Activated T-helper 1 cell treated with anti-CD3 and anti-CD28 coated beads, Interleukin-12 subunit alpha, Interleukin-12 subunit beta, Interleukin-2, Interleukin-4 antibody, amounts not matched to agents 30 ng/mL and 10 ng/mL and 1 ng/mL, durations not matched to agents 14 hours and 24 hours and 36 hours (primary cell): Measurements from ENCODE around the gene SH3PXD2B. TPM values are rescaled to one million over a fixed set of nuclear protein-coding genes. Genes with fewer than 3 reads are reported as not detected.

Source experiments
- DNase-seq: peaks from one replicate; pipeline ENCODE4 v3.0.0; 2021; ENCODE audit warnings: low spot score
- H3K27ac Mint-ChIP-seq: one replicate; pipeline ENCODE4 v1.8.0; 2021; ENCODE audit warnings: mild to moderate bottlenecking, mixed read lengths
- H3K27me3 Mint-ChIP-seq: one replicate; pipeline ENCODE4 v1.8.0; 2022; ENCODE audit warnings: mild to moderate bottlenecking, moderate library complexity, mixed read lengths; ENCODE audit not compliant: insufficient read depth
- H3K36me3 Mint-ChIP-seq: one replicate; pipeline ENCODE4 v1.8.0; 2021; ENCODE audit warnings: low read depth, mixed read lengths
- H3K4me1 Mint-ChIP-seq: one replicate; pipeline ENCODE4 v1.8.0; 2021; ENCODE audit warnings: low read depth, mixed read lengths
- H3K4me3 Mint-ChIP-seq: one replicate; pipeline ENCODE4 v1.8.0; 2021; ENCODE audit warnings: mild to moderate bottlenecking, moderate library complexity, mixed read lengths
- H3K9me3 Mint-ChIP-seq: one replicate; pipeline ENCODE4 v1.8.0; 2021; ENCODE audit warnings: mixed read lengths
- intact Hi-C: fragments of 100-400 bp; cut with micrococcal nuclease; formaldehyde crosslinking; loops from one replicate; pipeline ENCODE4 v1.15.1; 2024
- total RNA-seq: library from RNA; stranded (reverse); gene quantifications from 2 replicates; pipeline ENCODE4 v1.2.3, GENCODE V29; 2022

SH3PXD2B gene
- total RNA-seq, 1 donor from 2014 or later, result 0.26 TPM

DNA sequence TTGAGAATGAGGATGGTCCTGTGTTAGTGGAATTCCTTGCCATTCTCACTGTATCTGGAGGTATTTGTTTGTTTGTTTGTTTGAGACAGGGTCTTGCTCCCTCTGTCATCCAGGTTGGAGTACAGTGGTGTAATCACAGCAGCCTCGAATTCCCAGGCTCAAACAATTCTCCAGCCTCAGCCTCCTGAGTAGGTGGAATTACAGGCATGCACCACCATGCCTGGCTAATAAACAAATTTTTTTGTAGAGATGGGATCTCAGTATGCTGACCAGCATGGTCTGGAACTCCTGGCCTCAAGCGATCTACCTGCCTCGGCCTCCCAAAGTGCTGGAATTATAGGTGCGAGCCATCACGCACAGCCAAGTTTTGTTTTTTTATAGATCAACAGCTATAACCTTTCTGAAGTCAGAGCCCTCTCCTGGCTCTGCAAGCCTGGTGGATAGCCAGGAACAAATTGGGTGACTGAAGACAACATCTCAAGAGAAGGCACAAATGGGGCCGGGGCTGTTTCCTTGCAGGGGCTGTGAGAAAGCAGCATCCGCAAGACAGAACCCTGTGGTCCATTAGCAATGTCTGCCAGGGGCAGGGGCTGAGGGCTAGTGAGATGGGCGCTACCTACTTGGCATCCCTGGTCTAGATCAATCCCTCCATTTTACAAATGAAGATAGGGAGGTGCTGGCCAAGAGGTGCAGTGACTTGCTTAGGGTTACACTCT, 18.8 kb downstream of the SH3PXD2B start:
- no peak for DNase-seq
- Mint-ChIP-seq H3K4me1 (no peaks in the 10 kb centered on the region), H3K36me3 (no peaks in the 10 kb centered on the region), H3K9me3 (no peaks in the 10 kb centered on the region), H3K27ac (no peak overlapping the region), H3K27me3 (peaks cover 4% of the 10 kb centered on the region), H3K4me3 (no peak overlapping the region)
- intact Hi-C loops, result no loop called here

- Mint-ChIP-seq H3K36me3 (no peaks in the 10 kb centered on the region), H3K4me1 (no peaks in the 10 kb centered on the region), H3K27me3 (peaks cover 4% of the 10 kb centered on the region), H3K27ac (no peak overlapping the region), H3K9me3 (no peaks in the 10 kb centered on the region), H3K4me3 (no peak overlapping the region)
- DNase-seq, result no peak
- intact Hi-C loops, result no loop called here
Observed at GRCh38 chr5:172434251-172434650, 20.1 kb downstream of the SH3PXD2B start.

- no peaks in the 10 kb centered on the region for H3K4me1 Mint-ChIP-seq
- H3K27ac Mint-ChIP-seq, result no peak overlapping the region
- H3K4me3 Mint-ChIP-seq, result no peak overlapping the region
- H3K27me3 Mint-ChIP-seq, result peaks cover 4% of the 10 kb centered on the region
- DNase-seq, result no peak
- no peaks in the 10 kb centered on the region for H3K36me3 Mint-ChIP-seq
- H3K9me3 Mint-ChIP-seq, result no peaks in the 10 kb centered on the region
- intact Hi-C loops, result no loop called here
Observed at GRCh38 chr5:172433513-172433912, 20.8 kb downstream of the SH3PXD2B start.

DNA sequence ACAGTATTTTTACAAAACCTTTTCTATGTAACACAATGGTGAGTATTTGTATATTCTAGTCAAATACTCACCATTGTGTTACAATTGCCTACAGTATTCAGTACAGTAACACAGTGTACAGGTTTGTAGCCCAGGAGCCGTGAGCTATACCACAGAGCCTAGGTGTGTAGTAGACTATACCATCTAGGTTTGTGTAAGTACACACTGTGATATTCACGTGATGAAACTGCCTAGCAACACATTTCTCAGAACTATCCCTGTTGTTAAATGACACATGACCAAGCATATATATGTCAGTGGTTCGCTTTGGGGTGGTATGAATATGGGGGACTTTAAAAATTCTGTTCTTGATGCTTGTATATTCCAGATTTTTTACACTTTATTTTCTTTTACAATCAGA, 21.3 kb downstream of the SH3PXD2B start:
- Mint-ChIP-seq H3K9me3 (no peaks in the 10 kb centered on the region), H3K27ac (no peak overlapping the region), H3K36me3 (no peaks in the 10 kb centered on the region), H3K4me1 (no peaks in the 10 kb centered on the region), H3K4me3 (no peak overlapping the region), H3K27me3 (peaks cover 4% of the 10 kb centered on the region)
- intact Hi-C loops, result no loop called here
- no peak for DNase-seq

- H3K27ac Mint-ChIP-seq, result no peak overlapping the region
- H3K9me3 Mint-ChIP-seq, result no peaks in the 10 kb centered on the region
- no peaks in the 10 kb centered on the region for H3K36me3 Mint-ChIP-seq
- DNase-seq, result no peak
- intact Hi-C loops, result no loop called here
- no peak overlapping the region for H3K4me3 Mint-ChIP-seq
- no peaks in the 10 kb centered on the region for H3K4me1 Mint-ChIP-seq
- H3K27me3 Mint-ChIP-seq, result peaks cover 2% of the 10 kb centered on the region
Observed at GRCh38 chr5:172430354-172430753, 24.0 kb downstream of the SH3PXD2B start.

GRCh38 chr5:172429201-172429940, 25.0 kb downstream of the SH3PXD2B start:
- Mint-ChIP-seq H3K27ac (no peak overlapping the region), H3K27me3 (peaks cover 3% of the 10 kb centered on the region), H3K4me3 (no peak overlapping the region), H3K36me3 (no peaks in the 10 kb centered on the region), H3K9me3 (no peaks in the 10 kb centered on the region), H3K4me1 (no peaks in the 10 kb centered on the region)
- no peak for DNase-seq
- intact Hi-C loops, result no loop called here

GRCh38 chr5:172428224-172429166, 25.8 kb downstream of the SH3PXD2B start:
- DNase-seq, result no peak
- no peak overlapping the region for H3K27ac Mint-ChIP-seq

GRCh38 chr5:172427202-172427601, 27.1 kb downstream of the SH3PXD2B start:
- H3K36me3 Mint-ChIP-seq, result no peaks in the 10 kb centered on the region
- no peaks in the 10 kb centered on the region for H3K9me3 Mint-ChIP-seq
- DNase-seq, result no peak
- no peak overlapping the region for H3K4me3 Mint-ChIP-seq
- H3K27ac Mint-ChIP-seq, result no peak overlapping the region
- H3K27me3 Mint-ChIP-seq, result peaks cover 3% of the 10 kb centered on the region
- no peaks in the 10 kb centered on the region for H3K4me1 Mint-ChIP-seq
- intact Hi-C loops, result no loop called here

More at GRCh38 chr5:172428224-172429166, 25.8 kb downstream of the SH3PXD2B start:
- Mint-ChIP-seq H3K9me3 (no peaks in the 10 kb centered on the region), H3K36me3 (no peaks in the 10 kb centered on the region), H3K27me3 (peaks cover 3% of the 10 kb centered on the region), H3K4me3 (no peak overlapping the region), H3K4me1 (no peaks in the 10 kb centered on the region)
- intact Hi-C loops, result no loop called here

DNA sequence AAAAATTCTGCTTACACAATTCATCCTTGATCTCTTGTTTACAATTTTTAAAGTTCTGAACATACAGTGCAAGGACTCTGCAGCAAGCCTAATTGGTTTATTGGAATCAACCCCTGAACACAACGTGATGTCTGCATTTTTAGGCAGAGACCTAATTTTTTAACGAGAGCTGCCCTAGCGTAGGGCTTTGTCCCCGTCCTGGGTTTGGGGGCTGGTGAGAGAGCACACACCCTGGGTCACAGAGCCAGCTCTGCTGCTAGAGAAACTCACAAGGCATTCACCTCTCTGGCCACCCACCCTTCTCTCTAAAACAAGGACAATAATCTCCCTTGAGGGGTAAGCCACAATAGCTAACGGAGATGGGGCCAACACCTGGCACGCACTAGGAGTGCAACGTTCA, 28.2 kb downstream of the SH3PXD2B start:
- Mint-ChIP-seq H3K4me1 (no peaks in the 10 kb centered on the region), H3K36me3 (no peaks in the 10 kb centered on the region), H3K4me3 (no peak overlapping the region), H3K27me3 (peaks cover 3% of the 10 kb centered on the region), H3K27ac (no peak overlapping the region), H3K9me3 (no peaks in the 10 kb centered on the region)
- intact Hi-C loops, result no loop called here
- no peak for DNase-seq

DNA sequence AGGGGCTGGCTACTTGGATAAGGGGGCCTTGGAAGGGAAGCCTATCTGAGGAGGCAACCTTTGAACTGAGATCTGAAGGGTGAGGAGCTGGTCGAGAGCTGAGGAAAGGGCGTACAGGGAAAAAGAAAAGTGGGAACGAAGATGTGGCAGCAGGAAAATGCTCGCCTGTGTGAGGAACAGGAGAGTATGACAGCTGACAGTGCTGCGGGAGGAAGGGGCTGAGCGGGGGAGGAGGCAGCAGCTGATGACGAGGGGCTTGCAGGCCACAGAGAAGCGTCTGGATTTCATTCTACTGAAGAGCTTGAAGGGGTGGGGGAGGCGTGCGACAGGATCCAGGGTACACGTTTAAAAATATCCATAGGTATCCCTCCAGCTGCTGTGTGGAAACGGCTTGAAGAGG, 28.9 kb downstream of the SH3PXD2B start:
- H3K27ac Mint-ChIP-seq, result no peak overlapping the region

GRCh38 chr5:172424808-172425207, 29.5 kb downstream of the SH3PXD2B start:
- no peak overlapping the region for H3K27ac Mint-ChIP-seq
- no peak overlapping the region for H3K4me3 Mint-ChIP-seq
- H3K9me3 Mint-ChIP-seq, result no peaks in the 10 kb centered on the region
- intact Hi-C loops, result no loop called here
- DNase-seq, result no peak
- no peaks in the 10 kb centered on the region for H3K4me1 Mint-ChIP-seq
- no peaks in the 10 kb centered on the region for H3K36me3 Mint-ChIP-seq
- H3K27me3 Mint-ChIP-seq, result peaks cover 3% of the 10 kb centered on the region

More for the DNA sequence above, 28.9 kb downstream of the SH3PXD2B start:
- Mint-ChIP-seq H3K36me3 (no peaks in the 10 kb centered on the region), H3K4me3 (no peak overlapping the region), H3K9me3 (no peaks in the 10 kb centered on the region), H3K27me3 (peaks cover 3% of the 10 kb centered on the region), H3K4me1 (no peaks in the 10 kb centered on the region)
- DNase-seq, result no peak
- intact Hi-C loops, result no loop called here

DNA sequence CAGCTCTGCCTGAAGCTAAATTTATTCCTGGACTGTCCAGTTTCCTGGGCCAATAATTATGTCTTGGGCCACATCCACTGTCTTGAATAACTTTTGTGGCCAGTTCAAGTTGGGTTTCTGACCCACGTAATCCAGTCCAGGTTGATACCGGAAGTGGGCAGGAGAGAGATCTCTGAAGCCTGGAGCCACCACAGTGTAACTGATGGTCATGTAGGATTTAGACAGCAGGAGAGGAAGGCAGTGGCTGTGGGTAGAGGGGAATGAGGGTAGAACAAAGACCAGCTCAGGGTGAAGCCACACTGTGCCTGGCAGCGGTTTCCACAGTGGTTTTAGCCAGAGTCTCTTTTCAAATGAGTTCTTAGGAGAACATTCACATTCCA, 30.2 kb downstream of the SH3PXD2B start:
- H3K4me3 Mint-ChIP-seq, result no peak overlapping the region
- H3K9me3 Mint-ChIP-seq, result no peaks in the 10 kb centered on the region
- H3K4me1 Mint-ChIP-seq, result no peaks in the 10 kb centered on the region
- H3K27ac Mint-ChIP-seq, result no peak overlapping the region
- H3K27me3 Mint-ChIP-seq, result peaks cover 3% of the 10 kb centered on the region
- intact Hi-C loops, result no loop called here
- H3K36me3 Mint-ChIP-seq, result no peaks in the 10 kb centered on the region
- no peak for DNase-seq
